RWPE2 (cell line): Measurements from ENCODE around the gene RAD51D.

Source experiments
- ATAC-seq: fragments of 200-7000 bp; cut with Tn5 transposase; 3 replicates; pipeline ENCODE4 v1.9.1; 2021; ENCODE audit warnings: low read depth
- DNase-seq: peaks from one replicate; pipeline ENCODE4 v3.0.0-alpha.2; 2020; ENCODE audit warnings: low spot score
- H3K27ac ChIP-seq: fragments of 450-650 bp; 2 replicates; pipeline ENCODE4 v1.5.1; 2017; ENCODE audit warnings: mild to moderate bottlenecking; ENCODE audit not compliant: poor library complexity, severe bottlenecking
- H3K27me3 ChIP-seq: fragments of 250-450 bp; sonication (Bioruptor Pico); 2 replicates; pipeline ENCODE4 v1.5.1; 2021; ENCODE audit warnings: mild to moderate bottlenecking, moderate library complexity; ENCODE audit not compliant: insufficient read depth, poor library complexity, severe bottlenecking
- H3K36me3 ChIP-seq: fragments of 250-450 bp; sonication (Bioruptor Pico); 2 replicates; pipeline ENCODE4 v1.5.1; 2020; ENCODE audit warnings: low read depth, mild to moderate bottlenecking, moderate library complexity
- H3K4me1 ChIP-seq: fragments of 250-450 bp; sonication (Bioruptor Pico); 2 replicates; pipeline ENCODE4 v1.5.1; 2021; ENCODE audit warnings: mild to moderate bottlenecking, moderate library complexity; ENCODE audit not compliant: insufficient read depth, poor library complexity, severe bottlenecking
- H3K4me3 ChIP-seq: fragments of 250-450 bp; sonication (Bioruptor Pico); 2 replicates; pipeline ENCODE4 v1.5.1; 2021; ENCODE audit warnings: mild to moderate bottlenecking, moderate library complexity; ENCODE audit not compliant: severe bottlenecking
- H3K9me3 ChIP-seq: fragments of 250-450 bp; sonication (Bioruptor Pico); 2 replicates; pipeline ENCODE4 v1.5.1; 2021; ENCODE audit warnings: mild to moderate bottlenecking, moderate library complexity; ENCODE audit not compliant: severe bottlenecking
- TF ChIP-seq, protein P1 (sequence below): fragments of 450-650 bp; IDR thresholded peaks from one replicate; pipeline ENCODE4 v1.5.1; 2017; ENCODE audit warnings: mild to moderate bottlenecking, moderate library complexity; ENCODE audit not compliant: poor library complexity, severe bottlenecking

The RAD51D gene

DNA sequence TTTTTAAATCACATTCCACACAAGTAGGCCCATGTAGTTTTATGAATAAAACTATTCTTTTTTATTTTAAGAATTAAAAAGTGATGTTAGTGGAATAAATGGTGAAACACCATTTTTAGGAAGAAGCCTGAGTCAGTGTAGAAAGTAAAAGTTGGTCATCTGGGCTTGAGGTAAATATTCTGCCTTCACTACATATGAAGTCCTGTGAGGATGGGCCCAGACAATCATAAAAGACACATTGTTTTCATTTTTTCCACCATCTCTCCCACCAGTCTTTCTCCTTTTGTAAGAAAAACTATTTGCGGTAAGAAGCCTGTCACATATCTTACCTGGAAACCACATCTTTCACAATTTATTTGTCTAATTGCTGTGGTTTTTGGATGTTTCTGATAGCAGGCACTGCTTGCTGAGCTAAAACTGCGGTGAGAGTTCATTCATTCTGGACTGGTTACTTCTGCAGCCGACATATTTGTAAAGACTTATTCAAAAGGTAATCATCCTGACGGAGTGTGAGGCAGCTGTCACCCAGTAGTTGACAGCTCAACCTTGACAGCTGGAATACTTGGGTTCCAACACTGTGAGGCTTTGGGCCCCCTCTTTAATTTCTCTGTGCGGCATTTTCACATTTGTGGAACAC lies 45.6 kb downstream of the RAD51D start:
- H3K4me3 ChIP-seq = no peak overlapping the region
- TF ChIP-seq, protein P1, sequence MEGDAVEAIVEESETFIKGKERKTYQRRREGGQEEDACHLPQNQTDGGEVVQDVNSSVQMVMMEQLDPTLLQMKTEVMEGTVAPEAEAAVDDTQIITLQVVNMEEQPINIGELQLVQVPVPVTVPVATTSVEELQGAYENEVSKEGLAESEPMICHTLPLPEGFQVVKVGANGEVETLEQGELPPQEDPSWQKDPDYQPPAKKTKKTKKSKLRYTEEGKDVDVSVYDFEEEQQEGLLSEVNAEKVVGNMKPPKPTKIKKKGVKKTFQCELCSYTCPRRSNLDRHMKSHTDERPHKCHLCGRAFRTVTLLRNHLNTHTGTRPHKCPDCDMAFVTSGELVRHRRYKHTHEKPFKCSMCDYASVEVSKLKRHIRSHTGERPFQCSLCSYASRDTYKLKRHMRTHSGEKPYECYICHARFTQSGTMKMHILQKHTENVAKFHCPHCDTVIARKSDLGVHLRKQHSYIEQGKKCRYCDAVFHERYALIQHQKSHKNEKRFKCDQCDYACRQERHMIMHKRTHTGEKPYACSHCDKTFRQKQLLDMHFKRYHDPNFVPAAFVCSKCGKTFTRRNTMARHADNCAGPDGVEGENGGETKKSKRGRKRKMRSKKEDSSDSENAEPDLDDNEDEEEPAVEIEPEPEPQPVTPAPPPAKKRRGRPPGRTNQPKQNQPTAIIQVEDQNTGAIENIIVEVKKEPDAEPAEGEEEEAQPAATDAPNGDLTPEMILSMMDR = no peak
- peak overlapping the region; percentile 11 for H3K27ac ChIP-seq

DNA sequence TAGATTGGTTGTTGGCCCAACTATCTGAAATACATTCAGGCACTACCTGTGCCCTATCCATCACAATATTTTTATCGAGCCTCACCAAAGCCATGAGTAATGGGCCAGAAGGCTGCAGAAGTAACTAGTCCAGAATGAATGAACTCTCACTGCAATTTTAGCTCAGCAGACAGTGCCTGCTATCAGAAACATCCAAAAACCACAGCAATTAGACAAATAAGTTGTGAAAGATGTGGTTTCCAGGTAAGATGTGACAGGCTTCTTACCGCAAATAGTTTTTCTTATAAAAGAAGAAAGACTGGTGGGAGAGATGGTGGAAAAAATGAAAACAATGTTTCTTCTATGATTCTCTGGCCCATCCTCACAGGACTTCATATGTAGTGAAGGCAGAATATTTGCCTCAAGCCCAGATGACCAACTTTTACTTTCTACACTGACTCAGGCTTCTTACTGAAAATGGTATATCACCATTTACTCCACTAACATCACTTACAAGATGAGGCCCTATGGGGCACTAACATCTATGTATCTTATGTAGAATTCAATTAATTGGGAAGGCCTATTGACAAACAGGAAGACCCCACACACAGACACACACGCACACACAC lies 46.4 kb downstream of the RAD51D start:
- no peak for DNase-seq
- no peak for ATAC-seq
- Histone ChIP-seq H3K27ac (no peak overlapping the region), H3K4me1 (peaks cover 11% of the 10 kb centered on the region), H3K36me3 (peaks cover 9% of the 10 kb centered on the region; the same call in 1 of the 2 replicates), H3K4me3 (no peak overlapping the region), H3K27me3 (no peaks in the 10 kb centered on the region), H3K9me3 (no peaks in the 10 kb centered on the region)
- TF ChIP-seq, protein P1 = no peak

More for the DNA sequence above, 45.6 kb downstream of the RAD51D start:
- Histone ChIP-seq H3K4me1 (peaks cover 13% of the 10 kb centered on the region), H3K9me3 (no peaks in the 10 kb centered on the region), H3K27me3 (no peaks in the 10 kb centered on the region), H3K36me3 (peaks cover 9% of the 10 kb centered on the region; the same call in 1 of the 2 replicates)
- ATAC-seq = peak; percentile 14; the same call in 1 of the 3 replicates
- DNase-seq = no peak

DNA sequence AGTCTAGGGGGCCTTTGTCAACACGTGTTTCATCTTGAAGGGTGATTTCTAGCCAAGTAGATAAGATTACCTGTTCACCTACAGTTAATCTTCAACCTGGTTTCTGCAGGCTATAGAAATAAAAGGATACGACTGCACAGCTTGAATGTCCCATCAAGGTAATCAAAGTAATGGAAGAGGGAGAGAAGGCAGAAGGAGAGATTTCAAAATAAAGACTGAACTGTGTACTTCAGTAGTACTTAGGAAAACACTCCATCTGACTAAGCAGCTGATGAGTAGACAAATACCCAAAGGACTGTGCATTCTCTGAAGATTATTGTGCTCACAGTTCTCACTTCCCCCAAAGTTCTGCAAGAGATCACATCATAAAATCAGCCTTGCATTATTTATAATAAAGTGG lies 50.3 kb downstream of the RAD51D start:
- ATAC-seq = no peak
- Histone ChIP-seq H3K27me3 (no peaks in the 10 kb centered on the region), H3K4me3 (no peak overlapping the region), H3K4me1 (peaks cover 7% of the 10 kb centered on the region), H3K36me3 (peaks cover 14% of the 10 kb centered on the region), H3K9me3 (no peaks in the 10 kb centered on the region), H3K27ac (no peak overlapping the region)
- DNase-seq = no peak
- TF ChIP-seq, protein P1 = no peak

DNA sequence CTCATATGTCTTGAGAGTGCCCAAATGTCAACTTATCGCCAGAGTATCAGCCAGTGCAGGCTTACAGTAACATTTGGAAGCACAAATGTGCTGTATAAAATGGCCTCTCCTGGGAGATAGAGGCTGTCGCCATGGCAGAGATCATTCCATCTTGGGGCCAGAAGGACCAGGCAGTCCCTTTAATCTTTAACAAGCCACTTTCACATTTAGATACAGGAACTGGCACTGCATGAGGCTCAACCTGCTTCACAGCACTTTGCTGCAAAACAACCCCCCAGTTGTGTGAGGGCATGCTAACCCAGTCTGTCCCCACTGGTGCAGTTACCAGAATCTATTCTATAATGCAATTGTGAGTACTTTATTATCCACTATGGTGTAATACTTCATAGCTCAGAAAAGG lies 51.4 kb downstream of the RAD51D start:
- no peak overlapping the region for H3K27ac ChIP-seq
- DNase-seq = no peak
- H3K27me3 ChIP-seq = no peaks in the 10 kb centered on the region
- H3K4me1 ChIP-seq = peaks cover 13% of the 10 kb centered on the region
- H3K9me3 ChIP-seq = no peaks in the 10 kb centered on the region
- TF ChIP-seq, protein P1 = no peak
- no peak for ATAC-seq
- H3K36me3 ChIP-seq = peaks cover 11% of the 10 kb centered on the region
- no peak overlapping the region for H3K4me3 ChIP-seq

DNA sequence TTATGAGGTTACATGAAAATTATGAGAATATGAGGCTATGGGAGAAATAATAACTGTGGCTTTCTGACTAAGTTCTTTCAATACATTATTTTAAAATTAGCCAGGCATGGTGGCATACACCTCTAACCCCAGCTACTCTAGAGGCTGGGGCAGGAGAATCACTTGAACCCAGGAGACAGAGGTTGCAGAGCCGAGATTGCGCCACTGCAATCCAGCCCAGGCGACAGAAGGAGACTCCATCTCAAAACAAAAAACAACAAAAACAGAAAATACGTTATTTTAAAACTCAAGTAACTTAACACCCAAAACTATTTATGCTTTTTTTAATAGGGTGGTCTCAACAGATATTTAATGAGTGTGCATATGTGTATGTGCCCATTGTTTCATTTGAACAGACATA lies 53.8 kb downstream of the RAD51D start:
- DNase-seq = no peak
- no peaks in the 10 kb centered on the region for H3K9me3 ChIP-seq
- H3K36me3 ChIP-seq = peaks cover 25% of the 10 kb centered on the region
- no peak for ATAC-seq
- no peak overlapping the region for H3K4me3 ChIP-seq
- H3K4me1 ChIP-seq = peaks cover 19% of the 10 kb centered on the region
- no peaks in the 10 kb centered on the region for H3K27me3 ChIP-seq
- TF ChIP-seq, protein P1 = no peak
- no peak overlapping the region for H3K27ac ChIP-seq
